ENCODE measurements around the gene SHB. TPM values are rescaled to one million over a fixed set of nuclear protein-coding genes. Genes with fewer than 3 reads are reported as not detected.

Gene SHB
- total RNA-seq, 1 experiment from 2014 or later, result 20.7 TPM

DNA sequence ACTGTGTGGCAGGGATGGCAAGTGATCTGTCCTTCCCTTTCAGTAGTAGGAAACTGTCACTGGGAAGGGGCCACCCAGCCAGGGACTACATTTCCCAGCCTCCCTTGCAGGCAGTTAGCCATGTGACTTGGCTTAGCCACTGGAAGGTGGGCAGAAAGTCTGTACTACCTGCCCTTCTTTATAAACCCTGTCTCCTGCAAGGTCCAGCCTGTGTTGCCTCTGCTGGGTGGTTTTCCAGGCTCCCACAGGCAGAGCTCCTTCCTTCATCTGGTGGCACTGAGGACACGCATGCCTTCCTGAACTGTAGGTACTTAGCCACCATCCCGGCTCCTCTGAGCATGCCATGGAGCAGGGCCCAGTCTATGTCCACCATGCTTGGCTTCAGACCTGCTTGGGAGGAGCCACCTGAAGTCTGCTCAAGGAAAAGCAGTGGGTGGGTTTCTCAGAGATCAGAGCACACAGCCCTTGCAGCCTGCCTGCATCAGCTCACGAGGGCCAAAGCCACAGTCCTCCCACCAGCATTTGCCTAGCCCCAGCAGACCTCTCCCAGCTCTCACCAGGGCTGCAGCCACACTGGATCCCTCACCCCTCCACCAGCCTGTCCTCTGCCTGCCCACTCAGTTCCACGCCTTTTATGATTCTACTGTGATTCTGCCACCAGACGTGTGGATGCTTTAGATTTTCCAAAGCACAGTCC is 148.4 kb downstream of the SHB start:
- ChIA-PET CTCF (no interaction called here), POLR2A (ENCODE audit: low non-redundant PET) (no interaction called here)
- Histone ChIP-seq H3K27me3 (replicated peaks; ENCODE audit: insufficient read depth, low read depth, low read length, poor library complexity) (no peaks in the 10 kb centered on the region), H3K36me3 (ENCODE audit: insufficient read depth, low read length, poor library complexity, severe bottlenecking) (peaks cover 3% of the 10 kb centered on the region), H3K9me3 (ENCODE audit: low read depth, low read length, poor library complexity, severe bottlenecking) (no peaks in the 10 kb centered on the region), H3K4me1 (ENCODE audit: insufficient read depth, low read length, poor library complexity, severe bottlenecking) (no peaks in the 10 kb centered on the region), H3K27ac (ENCODE audit: low read depth, low read length, poor library complexity, severe bottlenecking) (no peak overlapping the region), H3K4me3 (ENCODE audit: low read depth, low read length, poor library complexity, severe bottlenecking) (no peak overlapping the region)
- no TSS peak for BruUV-seq (replicated peaks)
- no peak for TF ChIP-seq EZH2 (IDR thresholded peaks at IDR 0.05; ENCODE audit: borderline replicate concordance, low read depth, low read length, poor library complexity, severe bottlenecking)
- no peak for TF ChIP-seq CTCF (conservative IDR thresholded peaks at IDR 0.05; ENCODE audit: low read depth, low read length)
- intact Hi-C loops (cut with micrococcal nuclease; ENCODE audit: unreplicated experiment), result no loop called here
- DNase-seq (ENCODE audit: low spot score), result no peak

GRCh38 chr9:37919956-37920335 is 149.1 kb downstream of the SHB start:
- intact Hi-C loops (cut with micrococcal nuclease; ENCODE audit: unreplicated experiment), result loop anchor here (10.0 kb wide), 1 partner anchor 515 kb away; no protein-coding TSS in a partner anchor
- DNase-seq (ENCODE audit: low spot score), result no peak
- BruUV-seq (replicated peaks), result no TSS peak
- H3K4me3 ChIP-seq (ENCODE audit: low read depth, low read length, poor library complexity, severe bottlenecking), result no peak overlapping the region
- H3K36me3 ChIP-seq (ENCODE audit: insufficient read depth, low read length, poor library complexity, severe bottlenecking), result peaks cover 3% of the 10 kb centered on the region
- no peaks in the 10 kb centered on the region for H3K27me3 ChIP-seq (replicated peaks; ENCODE audit: insufficient read depth, low read depth, low read length, poor library complexity)
- H3K9me3 ChIP-seq (ENCODE audit: low read depth, low read length, poor library complexity, severe bottlenecking), result no peaks in the 10 kb centered on the region
- ChIA-PET POLR2A (ENCODE audit: low non-redundant PET) (no interaction called here), CTCF (no interaction called here)
- no peak for TF ChIP-seq EZH2 (IDR thresholded peaks at IDR 0.05; ENCODE audit: borderline replicate concordance, low read depth, low read length, poor library complexity, severe bottlenecking)
- TF ChIP-seq CTCF (conservative IDR thresholded peaks at IDR 0.05; ENCODE audit: low read depth, low read length), result no peak
- H3K4me1 ChIP-seq (ENCODE audit: insufficient read depth, low read length, poor library complexity, severe bottlenecking), result no peaks in the 10 kb centered on the region
- H3K27ac ChIP-seq (ENCODE audit: low read depth, low read length, poor library complexity, severe bottlenecking), result no peak overlapping the region

DNA sequence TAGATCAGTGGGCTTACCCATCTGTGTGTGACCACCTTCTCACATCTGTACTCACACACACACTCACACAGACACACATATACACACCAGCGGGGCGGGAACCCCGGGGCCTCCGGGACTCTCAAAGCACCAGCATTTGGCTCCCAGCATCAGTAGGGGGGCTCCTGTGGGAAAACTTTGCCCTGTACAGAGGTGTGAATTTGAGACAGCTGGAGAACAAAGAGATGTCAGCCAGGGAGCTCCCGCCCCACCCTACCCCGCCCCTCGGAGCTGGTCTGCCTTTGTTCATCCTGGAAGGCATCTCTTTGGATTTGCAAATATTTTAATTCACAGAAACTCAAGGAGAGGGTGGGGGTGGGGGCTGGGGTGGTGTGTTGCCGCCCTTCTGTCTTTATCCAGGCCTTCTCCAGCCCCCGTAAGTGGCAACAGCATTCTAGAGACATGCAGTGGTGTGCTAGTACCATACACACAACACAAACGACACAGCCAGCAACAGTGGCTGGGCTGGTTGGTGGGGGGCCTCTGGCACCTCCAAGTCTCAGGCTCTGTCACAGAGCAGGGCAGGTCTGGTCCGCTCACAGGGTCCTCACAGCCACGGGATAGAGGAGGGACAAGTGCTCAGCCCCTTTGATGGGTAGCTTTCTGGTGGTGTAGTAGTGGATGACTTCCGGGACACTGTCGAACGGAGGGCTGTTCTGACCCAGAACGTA is 149.6 kb downstream of the SHB start:
- peaks cover 3% of the 10 kb centered on the region for H3K36me3 ChIP-seq (ENCODE audit: insufficient read depth, low read length, poor library complexity, severe bottlenecking)
- no peak for TF ChIP-seq CTCF (conservative IDR thresholded peaks at IDR 0.05; ENCODE audit: low read depth, low read length)
- TF ChIP-seq EZH2 (IDR thresholded peaks at IDR 0.05; ENCODE audit: borderline replicate concordance, low read depth, low read length, poor library complexity, severe bottlenecking), result no peak
- no peaks in the 10 kb centered on the region for H3K27me3 ChIP-seq (replicated peaks; ENCODE audit: insufficient read depth, low read depth, low read length, poor library complexity)
- no peak overlapping the region for H3K4me3 ChIP-seq (ENCODE audit: low read depth, low read length, poor library complexity, severe bottlenecking)
- CTCF ChIA-PET, result no interaction called here
- no TSS peak for BruUV-seq (replicated peaks)
- intact Hi-C loops (cut with micrococcal nuclease; ENCODE audit: unreplicated experiment), result loop anchor here (10.0 kb wide), 1 partner anchor 515 kb away; no protein-coding TSS in a partner anchor
- no peak for DNase-seq (ENCODE audit: low spot score)
- H3K9me3 ChIP-seq (ENCODE audit: low read depth, low read length, poor library complexity, severe bottlenecking), result no peaks in the 10 kb centered on the region
- H3K4me1 ChIP-seq (ENCODE audit: insufficient read depth, low read length, poor library complexity, severe bottlenecking), result no peaks in the 10 kb centered on the region
- POLR2A ChIA-PET (ENCODE audit: low non-redundant PET), result no interaction called here
- H3K27ac ChIP-seq (ENCODE audit: low read depth, low read length, poor library complexity, severe bottlenecking), result no peak overlapping the region

Measured in A673 (cell line).